C4-2B (cell line): ENCODE measurements around the gene NACC2.

Source experiments
- H3K27ac ChIP-seq: fragments of 450-650 bp; 2 replicates; pipeline ENCODE4 v1.5.1; 2017
- CTCF ChIP-seq: fragments of 450-650 bp; conservative IDR thresholded peaks from 2 replicates; pipeline ENCODE4 v1.5.1; 2017; ENCODE audit warnings: mild to moderate bottlenecking
- ZFX ChIP-seq: fragments of 450-650 bp; IDR thresholded peaks from 2 replicates; pipeline ENCODE4 v1.6.1; 2017

The NACC2 gene

GRCh38 chr9:136112541-136112940 lies 17.5 kb upstream of the NACC2 start:
- H3K27ac ChIP-seq, result no peak overlapping the region
- TF ChIP-seq ZFX, result no peak
- TF ChIP-seq CTCF, result no peak

GRCh38 chr9:136111910-136112309 lies 16.8 kb upstream of the NACC2 start:
- H3K27ac ChIP-seq, result no peak overlapping the region
- TF ChIP-seq CTCF (no peak), ZFX (no peak)

- no peak for TF ChIP-seq CTCF
- TF ChIP-seq ZFX, result no peak
- no peak overlapping the region for H3K27ac ChIP-seq
These were observed 16.1 kb upstream of the NACC2 start for GRCh38 chr9:136111190-136111589.

- TF ChIP-seq CTCF (no peak), ZFX (no peak)
These were observed 15.3 kb upstream of the NACC2 start for GRCh38 chr9:136110082-136111061.

GRCh38 chr9:136109351-136110081 lies 14.4 kb upstream of the NACC2 start:
- peak overlapping the region; percentile 3; the same call in 1 of the 2 replicates for H3K27ac ChIP-seq
- no peak for TF ChIP-seq CTCF
- no peak for TF ChIP-seq ZFX

More at GRCh38 chr9:136110082-136111061, 15.3 kb upstream of the NACC2 start:
- peak overlapping the region; percentile 3; the same call in 1 of the 2 replicates for H3K27ac ChIP-seq

GRCh38 chr9:136108648-136109266 lies 13.7 kb upstream of the NACC2 start:
- H3K27ac ChIP-seq, result no peak overlapping the region; the same call in 1 of the 2 replicates
- no peak for TF ChIP-seq CTCF
- no peak for TF ChIP-seq ZFX
